Frontal cortex (tissue), 4 donors: Measurements from ENCODE around the gene FAM219A. TPM values are rescaled to one million over a fixed set of nuclear protein-coding genes. Genes with fewer than 3 reads are reported as not detected.
"Not testable (repeated sequence)": the region's sequence is repeated elsewhere in the genome, so short reads cannot be mapped to it uniquely, and the experiment has no call there.

Experiments used
- DNase-seq, 2 donors: peaks; one replicate each; pipeline ENCODE4 v3.0.0; 2012; ENCODE audit warnings: low spot score in 2 of 2
- FAIRE-seq: peaks from 2 replicates; lab custom pipeline; 2012; peaks lifted over from hg19 to GRCh38; lab: Jason Lieb, UNC
- small RNA-seq: library from RNA; depleted of rRNA; stranded (forward); fragments of <200 nt; gene quantifications from one replicate; pipeline ENCODE3, GENCODE V24; 2014
- total RNA-seq: library from RNA; depleted of rRNA; stranded (reverse); fragments of >200 nt; gene quantifications from one replicate; pipeline ENCODE4 v1.2.3, GENCODE V29; 2014
- donor health status: control.
- donor health status: control.
- donor health status: control.

The FAM219A gene
- total RNA-seq, 1 donor from 2014 or later, result 22.4 TPM

DNA sequence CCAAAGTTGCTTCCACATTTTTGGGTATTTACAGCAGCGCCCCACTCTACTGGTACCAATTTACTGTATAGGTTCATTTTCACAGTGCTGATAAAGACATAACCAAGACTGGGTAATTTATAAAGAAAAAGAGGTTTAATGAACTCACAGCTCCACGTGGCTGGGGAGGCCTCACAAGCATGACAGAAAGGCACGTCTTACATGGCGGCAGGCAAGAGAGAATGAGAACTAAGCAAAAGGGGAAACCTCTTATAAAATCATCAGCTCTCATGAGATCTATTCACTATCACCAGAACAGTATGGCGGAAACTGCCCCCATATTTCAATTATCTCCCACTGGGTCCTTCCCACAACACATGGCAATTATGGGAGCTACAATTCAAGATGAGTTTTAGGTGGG is 89.6 kb downstream of the FAM219A start:
- DNase-seq, FAIRE-seq: not testable (repeated sequence)

DNA sequence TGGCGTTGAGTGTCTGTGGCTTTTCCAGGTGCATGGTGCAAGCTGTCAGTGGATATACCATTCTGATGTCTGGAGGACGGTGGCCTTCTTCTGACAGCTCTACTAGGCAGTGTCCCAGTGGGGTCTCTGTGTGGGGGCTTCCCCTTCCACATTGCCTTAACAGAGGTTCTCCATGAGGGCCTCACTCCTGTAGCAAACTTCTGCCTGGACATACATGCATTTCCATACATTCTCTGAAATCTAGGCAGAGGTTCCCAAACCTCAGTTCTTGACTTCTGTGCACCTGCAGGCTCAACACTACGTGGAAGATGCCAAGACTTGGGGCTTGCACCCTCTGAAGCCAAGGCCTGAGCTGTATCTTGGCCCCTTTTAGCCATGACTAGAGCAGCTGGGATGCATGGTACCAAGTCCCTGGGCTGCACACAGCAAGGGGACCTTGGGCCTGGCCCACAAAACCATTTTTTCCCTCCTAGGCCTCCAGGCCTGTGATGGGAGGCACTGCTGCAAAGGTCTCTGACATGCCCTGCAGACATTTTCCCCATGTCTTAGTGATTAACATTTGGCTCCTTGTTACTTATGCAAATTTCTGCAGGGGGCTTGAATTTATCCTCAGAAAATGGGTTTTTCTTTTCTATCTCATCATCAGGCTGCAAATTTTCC is 90.5 kb downstream of the FAM219A start:
- not testable (repeated sequence) for DNase-seq, FAIRE-seq

DNA sequence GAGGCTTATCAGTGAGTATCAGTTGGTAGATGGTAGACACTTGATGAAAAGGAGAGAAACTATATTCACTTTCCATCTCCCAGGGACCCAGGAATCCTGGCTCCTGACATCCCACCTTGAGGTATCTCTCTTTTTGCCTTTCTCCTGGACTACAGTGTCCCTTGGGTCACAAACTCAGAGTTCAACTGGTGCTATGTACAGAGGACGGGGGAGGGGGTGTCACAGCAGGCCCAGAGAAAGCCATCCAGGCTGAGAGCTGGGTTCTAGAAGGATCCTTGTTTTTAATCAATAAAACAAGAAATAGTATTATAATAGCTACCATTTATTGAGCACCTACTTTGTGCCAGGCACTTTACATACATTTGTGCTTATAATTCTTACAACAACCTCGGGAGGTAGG is 92.0 kb downstream of the FAM219A start:
- FAIRE-seq, result no peak
- DNase-seq, result no peak

DNA sequence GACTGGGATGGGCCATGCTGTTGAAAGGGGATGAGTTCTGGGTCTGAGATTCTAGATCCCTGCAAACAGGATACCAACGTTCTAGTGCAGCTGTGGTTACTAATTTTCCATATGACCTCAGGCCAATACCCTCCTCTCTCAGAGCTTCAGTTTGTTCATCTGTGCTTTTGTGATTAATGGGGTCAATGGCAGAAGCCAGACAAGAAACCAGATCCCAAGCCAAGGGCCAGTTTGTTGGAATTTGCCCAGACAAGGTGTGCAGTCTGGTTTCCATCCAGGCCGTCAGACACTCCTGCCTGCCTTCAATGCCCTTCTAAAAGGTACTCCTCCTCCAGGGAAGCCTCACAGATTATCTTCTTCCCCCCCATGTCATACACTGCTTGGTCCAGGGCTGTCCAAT is 93.1 kb downstream of the FAM219A start:
- no peak for DNase-seq
- no peak for FAIRE-seq

DNA sequence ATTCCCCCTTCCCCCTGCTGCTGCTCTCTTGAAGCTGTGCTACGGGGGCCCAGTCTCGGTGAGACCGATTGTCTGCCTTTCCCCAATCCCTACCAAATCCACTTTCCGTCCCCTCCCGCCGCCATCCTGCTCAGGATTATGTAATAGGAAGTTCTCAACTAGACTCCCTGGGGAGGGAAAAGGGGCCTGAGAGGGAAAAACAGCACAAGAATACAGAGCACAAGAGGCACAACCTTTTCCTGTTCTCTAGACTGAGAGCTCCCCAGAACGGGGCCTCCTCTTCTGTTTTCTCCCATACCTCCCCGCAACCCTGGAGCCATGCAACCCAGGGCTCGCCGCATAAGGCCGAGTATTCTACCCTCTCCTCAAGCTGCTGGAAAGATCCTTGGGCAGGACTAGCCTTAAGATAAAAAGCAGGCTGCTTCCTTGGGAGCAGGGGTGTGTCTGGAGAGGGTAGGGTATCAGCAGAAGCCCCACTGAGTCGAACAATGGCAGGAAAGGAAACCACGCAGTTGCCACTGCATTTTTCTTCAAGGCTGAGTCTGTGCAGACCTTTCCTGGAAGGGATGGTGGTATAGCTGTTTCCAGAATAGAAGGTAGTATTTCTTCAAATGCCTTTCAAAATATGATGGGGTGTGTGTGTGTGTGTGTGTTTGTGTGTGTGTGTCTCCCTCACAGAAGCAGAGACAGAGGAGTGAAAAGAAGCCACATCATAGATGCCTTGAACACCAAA is 94.6 kb downstream of the FAM219A start:
- no peak for FAIRE-seq
- DNase-seq, result no peak

DNA sequence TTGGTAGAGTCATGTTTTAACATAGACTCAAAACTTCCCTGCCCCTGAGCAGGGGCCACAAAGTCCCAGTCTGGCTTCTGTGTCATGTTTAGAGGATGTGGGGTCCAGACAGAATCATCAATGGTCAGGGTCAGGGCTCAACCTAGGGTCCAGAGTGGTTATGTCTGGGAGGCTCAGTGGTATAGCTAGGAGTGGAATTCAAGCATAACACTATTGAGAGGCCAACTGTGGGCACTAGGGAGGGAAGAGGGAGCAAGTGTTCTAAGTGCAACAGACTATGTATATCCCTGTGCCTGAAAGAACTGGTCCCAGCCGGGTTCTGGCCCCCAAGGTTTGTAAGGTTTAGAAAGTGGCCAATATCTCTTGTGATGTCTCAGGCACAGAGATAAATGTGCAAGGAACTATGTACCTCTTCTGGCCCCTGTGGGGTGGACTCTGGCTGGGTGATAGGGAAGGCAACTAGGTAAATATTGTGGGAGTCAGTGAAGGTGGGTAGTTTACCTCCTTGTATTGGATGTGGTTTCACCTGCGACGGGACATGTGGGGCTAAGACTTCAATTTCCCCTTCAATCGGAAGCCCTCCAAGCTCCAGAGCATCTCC is 95.7 kb downstream of the FAM219A start:
- no peak for DNase-seq

DNA sequence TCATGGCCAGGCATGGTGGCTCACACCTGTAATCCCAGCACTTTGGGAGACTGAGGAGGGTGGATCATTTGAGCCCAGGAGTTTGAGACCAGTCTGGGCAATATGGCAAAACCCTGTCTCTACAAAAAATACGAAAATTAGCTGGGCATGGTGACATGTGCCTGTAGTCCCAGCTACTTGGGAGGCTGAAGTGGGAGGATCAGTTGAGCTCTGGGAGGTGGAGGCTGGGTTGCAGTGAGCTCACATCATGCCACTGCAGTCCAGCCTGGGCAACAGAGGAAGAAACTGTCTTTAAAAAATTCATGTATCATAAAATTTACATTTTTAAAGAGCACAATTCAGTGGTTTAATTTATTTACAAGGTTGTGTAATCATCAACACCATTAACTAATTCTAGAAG is 105.4 kb downstream of the FAM219A start:
- not testable (repeated sequence) for FAIRE-seq, DNase-seq

More for the DNA sequence above, 95.7 kb downstream of the FAM219A start:
- FAIRE-seq, result no peak

DNA sequence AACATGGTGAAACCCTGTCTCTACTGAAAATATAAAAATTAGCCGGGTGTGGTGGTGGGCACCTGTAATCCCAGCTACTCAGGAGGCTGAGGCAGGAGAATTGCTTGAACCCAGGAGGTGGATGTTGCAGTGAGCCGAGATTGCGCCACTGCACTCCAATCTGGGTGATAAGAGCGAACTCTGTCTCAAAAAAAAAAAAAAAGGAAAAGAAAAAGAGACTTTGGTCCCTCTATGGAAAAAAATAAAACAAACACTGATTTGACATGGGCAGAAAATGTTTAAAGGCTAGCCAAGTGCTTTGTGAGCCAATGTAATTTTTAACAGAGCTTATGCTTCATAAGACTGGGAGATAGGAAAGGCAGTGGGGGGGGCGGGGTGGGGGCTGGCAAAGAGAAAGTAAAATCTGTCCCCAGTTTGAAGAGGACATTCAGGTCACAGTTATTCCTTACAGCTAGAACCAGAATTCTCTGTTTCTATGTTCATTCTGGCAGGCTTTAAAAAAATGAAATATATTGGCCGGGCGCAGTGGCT is 106.2 kb downstream of the FAM219A start:
- DNase-seq, FAIRE-seq: not testable (repeated sequence)

DNA sequence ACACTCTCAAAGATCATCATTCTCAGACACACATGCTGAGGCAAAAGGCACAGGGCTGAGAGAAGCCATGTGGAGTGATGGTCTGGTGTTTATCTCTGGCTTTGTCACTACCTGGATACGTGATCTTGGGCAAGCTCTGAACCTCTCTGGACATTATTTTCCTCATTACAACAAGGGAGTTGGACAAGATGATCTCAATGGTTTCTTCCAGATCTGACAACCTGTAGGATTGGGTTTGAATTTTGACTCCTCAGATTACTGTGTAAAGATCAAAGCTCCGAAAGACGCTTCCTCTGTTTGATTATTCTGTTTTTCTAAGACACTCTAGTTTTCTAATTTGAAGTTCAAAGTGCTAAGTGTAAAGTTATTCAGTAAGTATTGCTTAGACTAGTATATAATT is 109.0 kb downstream of the FAM219A start:
- no peak for FAIRE-seq
- no peak for DNase-seq

Small RNA genes lying within 50 kb of the gene (small RNA-seq; reads per million reads assigned to genes)
- gene RF00019 (not detected), gene RN7SKP24 (not detected)

Other genes starting within 250 kb of the FAM219A start
- 1.2 TPM for gene KIF24, start 129.3 kb downstream of the FAM219A start, total RNA-seq
- 15.5 TPM for gene NUDT2, start 129.0 kb downstream of the FAM219A start, total RNA-seq
- 2.4 TPM for gene MYORG, start 81.7 kb downstream of the FAM219A start, total RNA-seq
- 1.2 TPM for gene DNAI1, start 235 bp upstream of the FAM219A start, total RNA-seq
- 53.4 TPM for gene ENHO, start 64.4 kb upstream of the FAM219A start, total RNA-seq
- 9.8 TPM for gene CNTFR, start 131.2 kb upstream of the FAM219A start, total RNA-seq
- gene RPP25L, start 153.5 kb upstream of the FAM219A start, total RNA-seq, result 6.1 TPM
- gene DCTN3, start 161.9 kb upstream of the FAM219A start, total RNA-seq, result 165 TPM
- gene ARID3C, start 170.5 kb upstream of the FAM219A start, total RNA-seq, result 0.82 TPM
- gene SIGMAR1, start 179.2 kb upstream of the FAM219A start, total RNA-seq, result 20.8 TPM
- 29.3 TPM for gene GALT, start 188.1 kb upstream of the FAM219A start, total RNA-seq
- gene IL11RA, start 193.6 kb upstream of the FAM219A start, total RNA-seq, result 5.3 TPM
- 0.41 TPM for gene CCL27, start 204.1 kb upstream of the FAM219A start, total RNA-seq
- not detected for gene CCL19, start 232.7 kb upstream of the FAM219A start, total RNA-seq